Measurements from ENCODE around the gene MCFD2. TPM values are rescaled to one million over a fixed set of nuclear protein-coding genes. Genes with fewer than 3 reads are reported as not detected.

Gene MCFD2
- total RNA-seq, 1 experiment from 2014 or later: 108 TPM

GRCh38 chr2:46922606-46923005, 7.0 kb upstream of the MCFD2 start:
- TF ChIP-seq CTCF (IDR thresholded peaks at IDR 0.05; ENCODE audit: unreplicated experiment): no peak
- H3K9me3 Mint-ChIP-seq (ENCODE audit: low read depth, unreplicated experiment): peaks cover 8% of the 10 kb centered on the region
- CTCF ChIA-PET: interaction anchor here (0.5 to 1.2 kb wide), 3 partner anchors 13 to 77 kb away, joined by 3 to 4 read pairs (median 3); no protein-coding TSS in a partner anchor
- peaks cover 38% of the 10 kb centered on the region for H3K4me1 Mint-ChIP-seq (ENCODE audit: low read depth, unreplicated experiment)
- no peak overlapping the region for H3K4me3 Mint-ChIP-seq (ENCODE audit: low read depth, unreplicated experiment)
- no peak for DNase-seq
- H3K36me3 Mint-ChIP-seq (ENCODE audit: insufficient read depth, unreplicated experiment): peaks cover 2% of the 10 kb centered on the region
- intact Hi-C loops (cut with micrococcal nuclease; ENCODE audit: unreplicated experiment): no loop called here
- BruUV-seq (replicated peaks): no TSS peak
- no peaks in the 10 kb centered on the region for H3K27me3 Mint-ChIP-seq (ENCODE audit: unreplicated experiment)
- no peak overlapping the region for H3K27ac Mint-ChIP-seq (ENCODE audit: unreplicated experiment)

GRCh38 chr2:46921676-46922448, 6.3 kb upstream of the MCFD2 start:
- intact Hi-C loops (cut with micrococcal nuclease; ENCODE audit: unreplicated experiment): no loop called here
- H3K4me1 Mint-ChIP-seq (ENCODE audit: low read depth, unreplicated experiment): peaks cover 46% of the 10 kb centered on the region

GRCh38 chr2:46917628-46918027, 2.0 kb upstream of the MCFD2 start:
- no peaks in the 10 kb centered on the region for H3K9me3 Mint-ChIP-seq (ENCODE audit: low read depth, unreplicated experiment)
- intact Hi-C loops (cut with micrococcal nuclease; ENCODE audit: unreplicated experiment): loop anchor here (2.0 kb wide), 2 partner anchors 49 to 405 kb away; no protein-coding TSS in a partner anchor
- peak overlapping the region; percentile 0 for H3K27ac Mint-ChIP-seq (ENCODE audit: unreplicated experiment)
- H3K4me1 Mint-ChIP-seq (ENCODE audit: low read depth, unreplicated experiment): peaks cover 50% of the 10 kb centered on the region
- H3K4me3 Mint-ChIP-seq (ENCODE audit: low read depth, unreplicated experiment): peak overlapping the region; percentile 88
- no TSS peak for BruUV-seq (replicated peaks)
- H3K36me3 Mint-ChIP-seq (ENCODE audit: insufficient read depth, unreplicated experiment): peaks cover 48% of the 10 kb centered on the region
- H3K27me3 Mint-ChIP-seq (ENCODE audit: unreplicated experiment): no peaks in the 10 kb centered on the region
- CTCF ChIA-PET: interaction anchor here (1.5 kb wide), 1 partner anchor 405 kb away, joined by 3 read pairs; no protein-coding TSS in a partner anchor
- DNase-seq: no peak
- TF ChIP-seq CTCF (IDR thresholded peaks at IDR 0.05; ENCODE audit: unreplicated experiment): no peak

More at GRCh38 chr2:46921676-46922448, 6.3 kb upstream of the MCFD2 start:
- H3K4me3 Mint-ChIP-seq (ENCODE audit: low read depth, unreplicated experiment): no peak overlapping the region
- peaks cover 5% of the 10 kb centered on the region for H3K9me3 Mint-ChIP-seq (ENCODE audit: low read depth, unreplicated experiment)
- H3K27ac Mint-ChIP-seq (ENCODE audit: unreplicated experiment): peak overlapping the region; percentile 21
- CTCF ChIA-PET: interaction anchor here (0.5 to 1.2 kb wide), 3 partner anchors 13 to 78 kb away, joined by 3 to 4 read pairs (median 3); no protein-coding TSS in a partner anchor
- no TSS peak for BruUV-seq (replicated peaks)
- peaks cover 9% of the 10 kb centered on the region for H3K36me3 Mint-ChIP-seq (ENCODE audit: insufficient read depth, unreplicated experiment)
- no peak for DNase-seq
- no peak for TF ChIP-seq CTCF (IDR thresholded peaks at IDR 0.05; ENCODE audit: unreplicated experiment)
- H3K27me3 Mint-ChIP-seq (ENCODE audit: unreplicated experiment): no peaks in the 10 kb centered on the region

- CTCF ChIA-PET: interaction anchor here (0.9 to 1.1 kb wide), 3 partner anchors 26 to 52 kb away, joined by 3 read pairs; no protein-coding TSS in a partner anchor
- peaks cover 38% of the 10 kb centered on the region for H3K4me1 Mint-ChIP-seq (ENCODE audit: low read depth, unreplicated experiment)
- H3K27ac Mint-ChIP-seq (ENCODE audit: unreplicated experiment): peak overlapping the region; percentile 86
- H3K9me3 Mint-ChIP-seq (ENCODE audit: low read depth, unreplicated experiment): no peaks in the 10 kb centered on the region
- peak overlapping the region; percentile 88 for H3K4me3 Mint-ChIP-seq (ENCODE audit: low read depth, unreplicated experiment)
- TF ChIP-seq CTCF (IDR thresholded peaks at IDR 0.05; ENCODE audit: unreplicated experiment): no peak
- BruUV-seq (replicated peaks): TSS peak; percentile 76
- intact Hi-C loops (cut with micrococcal nuclease; ENCODE audit: unreplicated experiment): loop anchor here (2.0 kb wide), 1 partner anchor 51 kb away; no protein-coding TSS in a partner anchor
- peaks cover 57% of the 10 kb centered on the region for H3K36me3 Mint-ChIP-seq (ENCODE audit: insufficient read depth, unreplicated experiment)
- H3K27me3 Mint-ChIP-seq (ENCODE audit: unreplicated experiment): no peaks in the 10 kb centered on the region
- DNase-seq: peak; percentile 86
These were observed 415 bp upstream of the MCFD2 start for GRCh38 chr2:46915811-46916630.

Data from Calu3 (cell line).